ENCODE data around the gene ERMAP. TPM values are rescaled to one million over a fixed set of nuclear protein-coding genes. Genes with fewer than 3 reads are reported as not detected.

The ERMAP gene
- total RNA-seq, 3 donors from 2014 or later: 11.1 to 22.1 (median 14.9) TPM

- no peaks in the 10 kb centered on the region for H3K4me1 ChIP-seq
- intact Hi-C loops (cut with DNase I; ENCODE audit: low total_unique reads): no loop called here
- peaks cover 0 to 6% of the 10 kb centered on the region in 2 donors for H3K9me3 ChIP-seq
- no peak for TF ChIP-seq POLR2A (IDR thresholded peaks at IDR 0.05)
- TF ChIP-seq CTCF (IDR thresholded peaks at IDR 0.05): no peak
- no peak for TF ChIP-seq POLR2AphosphoS5 (IDR thresholded peaks at IDR 0.05)
- H3K36me3 ChIP-seq: no peaks in the 10 kb centered on the region
- no peak overlapping the region for H3K4me3 ChIP-seq
- no peak overlapping the region for H3K27ac ChIP-seq
- no peak for DNase-seq (ENCODE audit: low spot score in 2 of 2)
- H3K27me3 ChIP-seq: no peaks in the 10 kb centered on the region
Measured at GRCh38 chr1:42876009-42876408, 59.1 kb downstream of the ERMAP start.

GRCh38 chr1:42877380-42877779 lies 60.5 kb downstream of the ERMAP start:
- Histone ChIP-seq H3K27me3 (no peaks in the 10 kb centered on the region), H3K4me3 (no peak overlapping the region), H3K4me1 (no peaks in the 10 kb centered on the region), H3K27ac (no peak overlapping the region), H3K9me3 (peaks cover 0 to 6% of the 10 kb centered on the region in 2 donors), H3K36me3 (no peaks in the 10 kb centered on the region)
- TF ChIP-seq POLR2A (IDR thresholded peaks at IDR 0.05) (no peak), POLR2AphosphoS5 (IDR thresholded peaks at IDR 0.05) (no peak), CTCF (IDR thresholded peaks at IDR 0.05) (no peak)
- DNase-seq (ENCODE audit: low spot score in 2 of 2): no peak
- intact Hi-C loops (cut with DNase I; ENCODE audit: low total_unique reads): no loop called here

- intact Hi-C loops (cut with DNase I; ENCODE audit: low total_unique reads): no loop called here
- no peak for TF ChIP-seq POLR2A (IDR thresholded peaks at IDR 0.05)
- no peak for TF ChIP-seq POLR2AphosphoS5 (IDR thresholded peaks at IDR 0.05)
- no peak for TF ChIP-seq CTCF (IDR thresholded peaks at IDR 0.05)
- Histone ChIP-seq H3K9me3 (no peaks in the 10 kb centered on the region), H3K4me1 (no peaks in the 10 kb centered on the region), H3K4me3 (no peak overlapping the region), H3K27ac (no peak overlapping the region), H3K27me3 (no peaks in the 10 kb centered on the region), H3K36me3 (no peaks in the 10 kb centered on the region)
- DNase-seq (ENCODE audit: low spot score in 2 of 2): no peak
Measured at GRCh38 chr1:42880384-42880783, 63.5 kb downstream of the ERMAP start.

GRCh38 chr1:42886046-42886739 lies 69.3 kb downstream of the ERMAP start:
- H3K4me3 ChIP-seq: no peak overlapping the region
- no peak for DNase-seq (ENCODE audit: low spot score in 2 of 2)
- no peak overlapping the region for H3K27ac ChIP-seq
- TF ChIP-seq POLR2A (IDR thresholded peaks at IDR 0.05) (no peak), POLR2AphosphoS5 (IDR thresholded peaks at IDR 0.05) (no peak)
- H3K36me3 ChIP-seq: no peaks in the 10 kb centered on the region
- no peaks in the 10 kb centered on the region for H3K27me3 ChIP-seq
- no peaks in the 10 kb centered on the region for H3K9me3 ChIP-seq
- intact Hi-C loops (cut with DNase I; ENCODE audit: low total_unique reads): no loop called here
- no peaks in the 10 kb centered on the region for H3K4me1 ChIP-seq

- no peak for DNase-seq (ENCODE audit: low spot score in 2 of 2)
- TF ChIP-seq POLR2AphosphoS5 (IDR thresholded peaks at IDR 0.05) (no peak), POLR2A (IDR thresholded peaks at IDR 0.05) (no peak), CTCF (IDR thresholded peaks at IDR 0.05) (no peak)
- Histone ChIP-seq H3K27me3 (no peaks in the 10 kb centered on the region), H3K4me3 (no peak overlapping the region), H3K27ac (no peak overlapping the region), H3K4me1 (no peaks in the 10 kb centered on the region), H3K36me3 (no peaks in the 10 kb centered on the region), H3K9me3 (no peaks in the 10 kb centered on the region)
- intact Hi-C loops (cut with DNase I; ENCODE audit: low total_unique reads): no loop called here
Measured at GRCh38 chr1:42886800-42887199, 69.9 kb downstream of the ERMAP start.
